Measurements from ENCODE around the gene OSBPL3. TPM values are rescaled to one million over a fixed set of nuclear protein-coding genes. Genes with fewer than 3 reads are reported as not detected.

The OSBPL3 gene
- total RNA-seq, 1 donor: 30.8 TPM

- Histone ChIP-seq H3K4me3 (ENCODE audit: insufficient read depth, low read length) (no peak overlapping the region), H3K9me3 (ENCODE audit: low read depth, low read length) (no peaks in the 10 kb centered on the region), H3K4me2 (ENCODE audit: insufficient read depth, low read length) (peak overlapping the region; percentile 40), H3K79me2 (ENCODE audit: insufficient read depth, low read length) (peaks cover 97% of the 10 kb centered on the region), H3K27ac (ENCODE audit: low read depth, low read length) (no peak overlapping the region), H4K20me1 (ENCODE audit: insufficient read depth, low read length) (no peaks in the 10 kb centered on the region), H3K27me3 (ENCODE audit: insufficient read depth, low read length) (no peaks in the 10 kb centered on the region), H3K4me1 (ENCODE audit: insufficient read depth, low read length) (peaks cover 15% of the 10 kb centered on the region), H3K36me3 (ENCODE audit: insufficient read depth, low read length) (no peaks in the 10 kb centered on the region), H2AFZ (ENCODE audit: low read length) (no peak overlapping the region)
- DNase-seq (ENCODE audit: insufficient read length, low spot score, missing footprints): no peak
- TF ChIP-seq CTCF (IDR thresholded peaks at IDR 0.05; ENCODE audit: extremely low read depth, low read depth, low read length): no peak
Observed at GRCh38 chr7:24948739-24949138, 31.2 kb downstream of the OSBPL3 start.

DNA sequence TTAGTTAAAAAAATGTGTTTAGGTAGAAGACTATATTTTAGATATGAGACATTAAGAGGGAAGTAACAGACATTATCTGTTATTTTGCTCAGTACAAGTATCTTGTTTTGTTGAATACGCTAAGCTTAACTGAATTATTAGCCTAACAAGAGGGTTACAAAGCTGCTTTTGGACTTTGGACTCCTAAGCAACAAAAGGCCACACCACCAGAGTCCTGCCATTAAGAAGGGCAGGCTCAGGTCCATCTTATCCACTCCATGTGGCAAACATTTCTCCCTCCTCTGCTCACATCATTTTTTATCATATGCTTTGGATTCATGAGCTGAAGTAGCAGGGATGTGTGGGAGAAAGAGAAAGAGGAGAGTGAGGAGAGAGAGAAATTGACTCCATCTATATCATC, 33.5 kb downstream of the OSBPL3 start:
- H3K27me3 ChIP-seq (ENCODE audit: insufficient read depth, low read length): no peaks in the 10 kb centered on the region
- H2AFZ ChIP-seq (ENCODE audit: low read length): no peak overlapping the region
- no peaks in the 10 kb centered on the region for H3K36me3 ChIP-seq (ENCODE audit: insufficient read depth, low read length)
- H4K20me1 ChIP-seq (ENCODE audit: insufficient read depth, low read length): peaks cover 3% of the 10 kb centered on the region
- no peaks in the 10 kb centered on the region for H3K9me3 ChIP-seq (ENCODE audit: low read depth, low read length)
- H3K4me2 ChIP-seq (ENCODE audit: insufficient read depth, low read length): no peak overlapping the region
- H3K4me3 ChIP-seq (ENCODE audit: insufficient read depth, low read length): no peak overlapping the region
- peaks cover 15% of the 10 kb centered on the region for H3K4me1 ChIP-seq (ENCODE audit: insufficient read depth, low read length)
- DNase-seq (ENCODE audit: insufficient read length, low spot score, missing footprints): no peak
- H3K27ac ChIP-seq (ENCODE audit: low read depth, low read length): no peak overlapping the region
- TF ChIP-seq CTCF (IDR thresholded peaks at IDR 0.05; ENCODE audit: extremely low read depth, low read depth, low read length): no peak
- peaks cover 97% of the 10 kb centered on the region for H3K79me2 ChIP-seq (ENCODE audit: insufficient read depth, low read length)

DNA sequence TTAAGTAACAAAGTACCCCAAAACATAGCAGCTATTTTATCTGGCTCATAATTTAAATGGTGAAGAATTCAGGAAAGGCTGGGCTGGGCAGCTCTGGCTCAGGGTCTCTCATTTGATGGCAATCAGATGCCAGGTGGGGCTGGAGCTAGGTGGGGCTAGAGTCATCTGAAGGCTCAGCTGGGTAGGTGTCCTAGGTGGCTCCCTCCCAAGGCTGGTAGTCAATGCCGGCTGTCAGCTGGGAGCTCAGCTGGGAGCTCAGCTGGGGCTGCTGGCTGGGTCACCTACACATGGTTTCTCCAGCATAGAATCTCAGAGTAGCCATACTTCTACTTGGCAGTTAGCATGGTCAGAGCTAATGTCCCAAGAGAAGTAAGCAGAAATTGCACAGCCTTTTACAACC, 34.1 kb downstream of the OSBPL3 start:
- Histone ChIP-seq H3K79me2 (ENCODE audit: insufficient read depth, low read length) (peaks cover 97% of the 10 kb centered on the region), H3K4me2 (ENCODE audit: insufficient read depth, low read length) (no peak overlapping the region), H2AFZ (ENCODE audit: low read length) (no peak overlapping the region), H3K27ac (ENCODE audit: low read depth, low read length) (no peak overlapping the region), H3K36me3 (ENCODE audit: insufficient read depth, low read length) (no peaks in the 10 kb centered on the region), H3K4me3 (ENCODE audit: insufficient read depth, low read length) (no peak overlapping the region), H4K20me1 (ENCODE audit: insufficient read depth, low read length) (peaks cover 3% of the 10 kb centered on the region), H3K27me3 (ENCODE audit: insufficient read depth, low read length) (no peaks in the 10 kb centered on the region), H3K9me3 (ENCODE audit: low read depth, low read length) (no peaks in the 10 kb centered on the region), H3K4me1 (ENCODE audit: insufficient read depth, low read length) (peaks cover 15% of the 10 kb centered on the region)
- no peak for DNase-seq (ENCODE audit: insufficient read length, low spot score, missing footprints)
- no peak for TF ChIP-seq CTCF (IDR thresholded peaks at IDR 0.05; ENCODE audit: extremely low read depth, low read depth, low read length)

DNA sequence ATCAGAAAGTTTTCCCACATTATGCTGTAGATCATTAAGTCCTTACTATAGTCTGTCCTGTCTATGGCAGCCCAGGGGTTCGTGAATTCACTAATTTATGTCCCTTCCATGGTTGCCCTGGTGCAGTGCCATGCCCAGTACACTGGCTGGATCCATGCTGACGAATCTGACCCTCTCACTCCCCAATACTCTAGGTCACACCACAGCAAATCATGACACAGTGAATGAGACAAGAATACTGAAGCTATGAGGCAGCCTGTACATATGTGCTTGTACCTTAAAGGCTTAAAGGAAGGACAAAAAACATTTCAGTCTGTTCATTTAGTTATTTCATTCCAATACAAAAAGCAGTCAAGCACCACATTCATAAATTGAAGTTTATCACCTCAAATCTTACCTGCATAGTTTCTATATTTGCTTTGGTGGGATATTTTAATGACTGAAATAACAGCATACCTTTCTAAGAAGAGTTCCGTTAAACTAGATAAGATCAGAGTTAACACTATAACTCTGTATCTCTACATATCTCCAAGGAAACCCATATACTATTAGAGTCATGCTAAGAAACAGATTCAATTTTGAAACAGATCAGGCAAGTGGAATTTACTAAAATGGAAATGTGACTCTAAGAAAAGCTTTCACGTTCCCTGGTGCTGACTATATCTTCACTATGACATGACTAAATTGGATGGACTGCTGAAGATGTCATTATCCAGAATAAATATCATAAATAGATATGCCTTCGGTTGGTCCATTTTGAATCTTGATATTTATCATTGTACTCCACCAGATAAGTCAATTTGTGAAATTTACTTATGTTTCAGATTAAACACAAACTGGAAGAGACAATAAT, 36.7 kb downstream of the OSBPL3 start:
- H3K4me2 ChIP-seq (ENCODE audit: insufficient read depth, low read length): no peak overlapping the region
- no peak for DNase-seq (ENCODE audit: insufficient read length, low spot score, missing footprints)
- H2AFZ ChIP-seq (ENCODE audit: low read length): no peak overlapping the region
- no peak for TF ChIP-seq CTCF (IDR thresholded peaks at IDR 0.05; ENCODE audit: extremely low read depth, low read depth, low read length)
- H3K79me2 ChIP-seq (ENCODE audit: insufficient read depth, low read length): peaks cover 95% of the 10 kb centered on the region
- H3K9me3 ChIP-seq (ENCODE audit: low read depth, low read length): no peaks in the 10 kb centered on the region
- peaks cover 3% of the 10 kb centered on the region for H3K4me1 ChIP-seq (ENCODE audit: insufficient read depth, low read length)
- H3K27me3 ChIP-seq (ENCODE audit: insufficient read depth, low read length): no peaks in the 10 kb centered on the region
- H3K36me3 ChIP-seq (ENCODE audit: insufficient read depth, low read length): no peaks in the 10 kb centered on the region
- H4K20me1 ChIP-seq (ENCODE audit: insufficient read depth, low read length): peaks cover 3% of the 10 kb centered on the region
- H3K4me3 ChIP-seq (ENCODE audit: insufficient read depth, low read length): no peak overlapping the region
- no peak overlapping the region for H3K27ac ChIP-seq (ENCODE audit: low read depth, low read length)
